ENCODE data around the gene UNC5B.

DNA sequence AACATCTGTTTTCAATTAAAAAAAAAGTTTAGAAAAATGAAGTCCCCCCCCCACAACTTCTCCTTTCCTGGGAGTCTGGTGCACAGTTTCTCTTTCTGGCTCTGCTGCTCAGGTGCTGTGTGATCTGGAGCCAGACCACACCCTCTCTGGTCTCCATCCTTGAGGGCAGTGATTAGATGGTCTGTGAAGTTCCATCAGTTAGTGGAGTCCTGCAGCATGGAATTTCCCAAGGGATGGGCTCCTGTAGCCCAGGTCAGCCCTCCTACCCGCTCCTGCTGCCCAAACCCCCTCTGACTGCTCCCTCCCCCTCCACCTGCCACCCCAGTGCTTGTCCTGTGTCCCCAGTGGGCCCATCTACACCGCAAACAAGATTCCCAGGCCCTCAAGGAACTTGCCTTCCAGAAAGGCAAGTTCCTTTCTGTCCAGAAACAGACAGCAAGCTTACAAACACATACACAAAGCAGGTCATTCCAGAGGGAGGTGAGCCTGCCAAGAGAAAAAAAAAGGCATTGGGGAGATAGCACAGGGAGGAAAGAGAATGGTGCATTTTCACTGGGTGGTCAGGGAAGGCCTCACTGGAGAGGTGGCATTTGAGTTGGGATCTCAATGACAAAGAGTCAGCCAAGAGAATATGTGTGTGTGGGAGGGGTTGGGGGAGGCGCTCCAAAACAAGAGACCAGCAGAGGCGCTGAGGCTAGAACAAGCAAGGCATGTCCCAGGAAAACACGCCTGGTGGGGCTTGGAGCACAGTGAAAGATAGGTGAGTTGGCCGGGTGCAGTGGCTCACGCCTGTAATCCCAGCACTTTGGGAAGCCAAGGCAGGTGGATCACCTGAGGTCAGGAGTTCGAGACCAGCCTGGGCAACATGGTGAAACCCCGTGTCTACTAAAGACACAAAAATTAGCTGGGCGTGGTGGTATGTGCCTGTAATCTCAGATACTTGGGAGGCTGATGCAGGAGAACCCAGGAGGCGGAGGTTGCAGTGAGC is 57.2 kb downstream of the UNC5B start:
- TF ChIP-seq EZH2 (IDR thresholded peaks at IDR 0.05; ENCODE audit: insufficient read depth, poor library complexity, severe bottlenecking) (no peak), EZH2phosphoT487 (IDR thresholded peaks at IDR 0.05; ENCODE audit: insufficient read depth, low read depth) (no peak)
